ENCODE results near the gene TMEM201. TPM values are rescaled to one million over a fixed set of nuclear protein-coding genes. Genes with fewer than 3 reads are reported as not detected.

The TMEM201 gene
- 1 to 10 TPM; 3.1 to 7.6 (median 6.4) TPM for total RNA-seq
- polyA plus RNA-seq: 1 to 10 TPM in 2 of 3 donors, under 1 TPM in 1; 0.61 to 3.6 (median 2.1) TPM
- long read RNA-seq, donor 1, partial matches to known transcripts: 0 of 1 reads
- long read RNA-seq, donor 1, other reads (novel, unspliced or antisense): 0 of 1 reads
- long read RNA-seq, donor 2: 0 reads
- long read RNA-seq, donor 3, partial matches to known transcripts: 0 of 2 reads
- long read RNA-seq, donor 3, other reads (novel, unspliced or antisense): 0 of 2 reads
- long read RNA-seq, donor 4: 0 reads
- long read RNA-seq, donor 5, partial matches to known transcripts: 0 of 2 reads
- long read RNA-seq, donor 5, other reads (novel, unspliced or antisense): 0 of 2 reads
- long read RNA-seq, donor 6: 0 reads
- long read RNA-seq, donor 7, partial matches to known transcripts: 0 of 2 reads
- long read RNA-seq, donor 7, other reads (novel, unspliced or antisense): 0 of 2 reads
- long read RNA-seq, donor 8: 0 reads
- long read RNA-seq, donor 9: 0 reads
- long read RNA-seq, donor 10: 0 reads

GRCh38 chr1:9588551-9589143 lies at the start of gene TMEM201:
TMEM201 (plus strand) TSS chr1:9588911; CDS start chr1:9588931, 20 bp downstream.
- Histone ChIP-seq H3K27ac (peak within 1 kb of the TSS; percentile 63 to 87 (median 80)), H3K27me3 (no peaks in the 10 kb centered on the region), H3K4me1 (peaks cover 18 to 55% (median 42%) of the 10 kb centered on the region in 4 donors), H3K9me3 (no peaks in the 10 kb centered on the region), H3K36me3 (peaks cover 0 to 6% (median 3%) of the 10 kb centered on the region in 4 donors), H3K4me3 (peak within 1 kb of the TSS; percentile 66 to 87 (median 76))
- intact Hi-C loops (cut with DNase I; ENCODE audit: low total_unique reads): no loop called here
- 0 to 3% (median 0%) methylated on average over 19 to 89 of the region's 94 CpGs; no CpG with 5 or more reads in 1 of the 5 donors for WGBS, 5 donors
- TF ChIP-seq POLR2A (IDR thresholded peaks at IDR 0.05) (no peak), CTCF (IDR thresholded peaks at IDR 0.05) (peak in 3 of 7 experiments; percentile 83 to 96 (median 94)), EP300 (IDR thresholded peaks at IDR 0.05) (no peak), POLR2AphosphoS5 (IDR thresholded peaks at IDR 0.05) (peak in 1 of 3 donors; percentile 62)
- peak; percentile 97 to 98 for DNase-seq

- no peaks in the 10 kb centered on the region for H3K27me3 ChIP-seq
- H3K4me1 ChIP-seq: peaks cover 14 to 56% (median 35%) of the 10 kb centered on the region in 4 donors
- TF ChIP-seq EP300 (IDR thresholded peaks at IDR 0.05): peak; percentile 45
- peak; percentile 51 to 84 (median 82) for TF ChIP-seq POLR2AphosphoS5 (IDR thresholded peaks at IDR 0.05)
- no peak for TF ChIP-seq CTCF (IDR thresholded peaks at IDR 0.05)
- no peak for TF ChIP-seq POLR2A (IDR thresholded peaks at IDR 0.05)
- peak; percentile 99 for DNase-seq
- H3K4me3 ChIP-seq: peak within 1 kb of the TSS; percentile 68 to 93 (median 79)
- intact Hi-C loops (cut with DNase I; ENCODE audit: low total_unique reads): no loop called here
- WGBS, 5 donors: 0 to 1% (median 1%) methylated on average over 20 to 91 of the region's 92 CpGs
- no peaks in the 10 kb centered on the region for H3K36me3 ChIP-seq
- H3K27ac ChIP-seq: peak within 1 kb of the TSS; percentile 86 to 98 (median 96)
- no peaks in the 10 kb centered on the region for H3K9me3 ChIP-seq
These were observed 49.4 kb upstream of the TMEM201 start, which contains the start of gene SLC25A33 for GRCh38 chr1:9539165-9539828. SLC25A33 (plus strand) TSS chr1:9539465; CDS start chr1:9539692, 227 bp downstream.

- H3K36me3 ChIP-seq: no peaks in the 10 kb centered on the region
- H3K9me3 ChIP-seq: no peaks in the 10 kb centered on the region
- peak; percentile 57 to 78 for DNase-seq
- H3K27ac ChIP-seq: peak overlapping the region; percentile 86 to 98 (median 96)
- intact Hi-C loops (cut with DNase I; ENCODE audit: low total_unique reads): no loop called here
- 3 to 11% (median 4%) methylated on average over 13 to 61 of the region's 61 CpGs for WGBS, 5 donors
- no peaks in the 10 kb centered on the region for H3K27me3 ChIP-seq
- H3K4me1 ChIP-seq: peaks cover 14 to 56% (median 35%) of the 10 kb centered on the region in 4 donors
- TF ChIP-seq EP300 (IDR thresholded peaks at IDR 0.05) (no peak), POLR2AphosphoS5 (IDR thresholded peaks at IDR 0.05) (no peak), CTCF (IDR thresholded peaks at IDR 0.05) (no peak), POLR2A (IDR thresholded peaks at IDR 0.05) (no peak)
- peak overlapping the region; percentile 68 to 93 (median 79) for H3K4me3 ChIP-seq
These were observed 48.7 kb upstream of the TMEM201 start for GRCh38 chr1:9539829-9540550.
